Right hindlimb (tissue), 1 donor: ENCODE results near the gene PNLIPRP2.

Experiments used
- DNase-seq: peaks from one replicate; pipeline ENCODE4 v3.0.0-alpha.2; 2018

Gene PNLIPRP2

DNA sequence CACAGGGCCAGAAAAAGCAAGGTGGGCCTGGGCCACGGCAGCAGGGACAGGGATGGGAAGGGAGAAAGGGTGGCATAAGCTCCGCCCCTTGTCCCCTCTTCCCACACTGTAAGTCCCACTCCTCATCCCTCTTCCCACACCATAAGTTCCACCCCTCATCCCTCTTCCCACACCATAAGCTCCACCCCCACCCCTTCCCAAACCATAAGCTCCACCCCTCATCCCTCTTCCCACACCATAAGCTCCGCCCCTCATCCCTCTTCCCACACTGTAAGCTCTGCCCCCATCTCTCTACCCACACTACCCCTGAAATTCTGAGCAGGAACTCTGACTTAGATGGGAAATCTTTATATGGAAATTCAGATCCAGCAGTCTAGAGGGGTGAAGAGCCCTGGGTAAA is 65.9 kb downstream of the PNLIPRP2 start:
- no peak for DNase-seq

DNA sequence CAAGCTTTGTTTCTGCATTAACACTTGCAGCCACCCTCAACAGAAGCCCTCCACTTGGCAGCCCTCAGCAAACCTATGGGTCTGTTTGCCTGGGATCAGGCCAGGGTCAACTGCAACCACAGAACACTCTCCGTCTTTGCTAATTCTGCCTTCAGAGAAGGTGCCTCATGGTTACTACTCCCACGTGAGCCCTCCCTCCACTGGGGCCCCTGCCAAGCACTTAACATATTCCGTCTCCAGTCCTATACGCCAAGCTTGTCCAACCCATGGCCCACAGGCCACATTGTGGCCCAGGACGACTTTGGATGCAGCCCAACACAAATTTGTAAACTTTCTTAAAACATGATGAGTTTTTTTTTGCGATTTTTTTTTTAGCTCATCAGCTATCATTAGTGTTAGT is 66.9 kb downstream of the PNLIPRP2 start:
- DNase-seq = no peak

DNA sequence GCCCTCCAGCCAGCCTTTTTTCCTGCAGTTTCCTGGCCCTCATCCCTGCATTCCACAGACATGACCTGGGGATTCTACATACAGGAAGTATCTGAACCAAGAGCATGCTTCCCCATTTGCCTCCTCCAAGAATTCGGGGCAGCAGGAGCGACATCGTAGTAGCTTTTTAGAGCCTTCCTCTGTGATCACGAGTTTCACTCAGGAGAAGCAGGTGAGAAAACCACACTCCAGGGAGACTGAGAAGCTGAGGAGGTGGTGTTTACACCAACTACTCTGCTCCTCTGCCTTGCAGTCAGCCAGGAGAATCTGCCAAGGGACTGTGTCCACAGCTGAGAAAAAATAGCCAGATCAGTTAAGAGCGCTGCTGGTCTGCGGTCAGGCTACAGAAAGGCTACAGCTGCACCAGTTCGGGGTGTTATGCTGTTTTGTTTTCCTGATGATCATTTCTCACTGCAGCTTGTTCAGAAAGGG is 67.5 kb downstream of the PNLIPRP2 start:
- DNase-seq = peak; percentile 66

DNA sequence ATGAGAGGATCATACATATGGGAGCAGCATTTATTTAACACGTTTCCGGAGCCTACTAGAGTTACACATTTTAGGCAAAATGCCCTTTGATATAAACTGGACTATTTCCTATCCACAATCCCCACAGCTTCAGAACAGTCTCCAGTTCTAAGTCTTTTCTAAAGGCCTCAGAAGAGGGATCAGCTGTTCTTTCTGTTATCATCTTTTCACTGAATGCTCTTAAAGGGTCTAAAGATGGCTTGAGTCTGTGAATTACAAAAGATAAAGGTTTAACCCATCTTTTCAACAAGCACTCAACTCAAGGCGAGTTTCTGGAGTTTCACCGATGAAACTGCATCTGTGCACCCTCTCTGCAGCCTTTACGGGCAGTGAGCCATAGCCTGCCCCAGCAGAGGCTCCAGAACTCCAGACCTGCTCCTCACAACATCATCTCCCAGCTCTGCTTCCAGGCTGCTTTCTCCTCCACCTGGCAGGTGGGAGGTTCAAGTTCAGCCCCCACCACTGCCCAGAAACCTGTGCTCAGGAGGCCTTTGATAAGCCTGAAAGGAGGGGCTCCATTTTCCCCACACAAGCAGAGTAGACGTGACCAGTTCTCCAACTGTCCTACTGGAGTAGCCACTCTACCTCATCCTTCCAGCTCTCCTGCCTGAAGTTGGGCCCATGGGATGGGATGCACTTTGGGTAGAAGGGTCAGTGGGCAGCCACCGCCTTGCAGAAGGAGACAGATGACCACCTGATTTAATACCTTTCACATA is 68.2 kb downstream of the PNLIPRP2 start:
- DNase-seq = no peak

DNA sequence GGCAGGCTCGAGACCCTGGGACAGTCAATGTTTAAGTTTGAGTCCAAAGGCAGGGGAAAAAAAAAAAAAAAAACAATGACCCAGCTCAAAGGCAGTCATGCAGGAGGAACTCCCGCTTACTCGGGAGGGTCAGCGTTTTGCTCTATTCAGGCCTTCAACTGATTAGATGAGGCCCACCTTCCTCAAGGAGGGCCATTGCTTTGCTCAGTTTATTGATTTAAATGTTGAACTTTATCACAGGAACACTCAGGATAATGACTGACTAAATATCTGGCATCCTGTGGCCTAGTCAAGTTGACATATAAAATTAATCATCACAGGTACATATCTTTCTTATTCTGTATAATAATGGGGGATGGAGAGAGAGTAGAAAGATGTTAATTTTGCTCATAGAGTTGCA is 69.0 kb downstream of the PNLIPRP2 start:
- DNase-seq = no peak

DNA sequence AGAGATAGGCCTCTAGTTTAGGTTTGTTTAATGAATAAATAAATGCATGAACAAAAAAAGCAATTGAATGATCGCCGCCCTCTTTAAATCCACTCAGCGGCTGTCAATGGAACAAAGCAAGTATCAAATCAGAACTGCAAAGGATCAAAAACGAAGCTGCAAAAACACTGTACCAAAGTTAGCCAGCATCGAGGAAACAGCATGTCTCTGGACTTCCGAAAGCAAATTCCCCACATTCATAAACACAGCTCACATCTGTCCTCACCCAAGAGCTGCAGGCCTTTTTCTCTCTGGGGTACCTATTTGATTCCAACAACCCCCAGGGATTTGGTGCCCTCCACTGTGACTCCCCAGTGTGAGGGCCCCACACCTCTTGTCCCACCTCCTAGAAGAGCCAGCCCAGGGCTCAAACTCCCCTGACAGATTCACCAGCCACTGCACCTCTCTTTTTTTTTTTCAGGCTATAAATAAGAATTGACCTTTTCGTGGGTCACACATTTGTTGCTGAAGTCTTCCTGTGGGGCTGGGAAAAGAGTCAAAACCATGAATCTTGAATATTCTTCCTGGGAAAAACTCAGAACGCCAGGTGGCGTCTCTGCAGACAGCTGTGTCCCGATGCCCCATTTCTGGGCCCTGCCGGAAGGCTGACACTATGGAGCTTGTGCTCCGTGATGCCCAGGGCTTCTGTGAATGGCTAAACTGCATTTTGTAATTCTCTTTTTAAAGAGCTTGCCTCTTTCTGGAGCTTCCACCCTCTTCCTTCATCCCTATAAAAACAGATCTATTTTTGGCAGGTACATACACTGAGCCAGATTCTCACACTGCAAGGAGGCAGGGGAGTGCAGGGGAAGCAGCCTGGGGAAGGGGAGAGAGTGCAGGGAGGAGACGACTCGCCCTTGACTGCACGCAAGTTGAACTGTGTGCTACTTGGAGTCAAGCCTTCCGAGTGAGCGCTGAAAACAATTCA is 69.9 kb downstream of the PNLIPRP2 start:
- DNase-seq = peak; percentile 78

DNA sequence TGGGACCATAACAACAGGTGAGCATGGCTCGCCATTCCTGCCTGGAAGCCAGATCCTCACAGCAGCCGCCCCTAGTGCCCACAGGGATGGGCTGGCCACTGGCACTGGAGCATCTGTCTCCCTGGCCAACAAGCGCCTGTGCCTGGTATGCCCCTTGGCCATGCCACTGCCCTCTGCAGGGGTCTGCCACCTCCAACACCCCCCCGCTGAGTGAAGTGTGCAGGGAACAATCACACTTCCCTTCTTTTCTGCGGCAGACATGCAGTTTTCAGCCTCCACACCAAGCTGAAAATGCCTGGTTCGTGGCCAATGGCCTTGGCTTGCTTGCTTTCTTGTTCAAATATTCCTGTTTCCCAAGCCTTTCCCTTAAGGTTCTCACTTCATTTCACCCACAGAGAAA is 70.9 kb downstream of the PNLIPRP2 start:
- peak; percentile 86 for DNase-seq

DNA sequence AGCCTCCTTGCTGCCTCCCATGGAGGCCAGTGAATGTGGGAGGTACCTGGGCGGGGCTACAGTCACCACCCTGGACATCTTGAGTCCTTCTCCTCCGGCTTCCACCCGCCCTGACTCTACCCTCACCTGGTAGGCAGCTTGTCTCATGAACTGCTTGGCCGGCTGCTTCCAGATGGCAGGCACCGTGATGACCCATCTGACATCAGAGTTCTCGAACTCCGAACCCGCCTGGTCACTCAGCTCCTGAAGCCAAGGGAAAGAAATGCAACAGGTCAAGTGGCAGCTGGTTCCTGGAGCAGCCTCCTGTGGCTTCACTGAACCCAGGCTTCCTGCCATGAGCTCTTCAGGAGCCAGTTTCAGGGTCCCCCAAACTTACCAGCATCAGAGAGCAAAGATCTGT is 71.5 kb downstream of the PNLIPRP2 start:
- DNase-seq = no peak

DNA sequence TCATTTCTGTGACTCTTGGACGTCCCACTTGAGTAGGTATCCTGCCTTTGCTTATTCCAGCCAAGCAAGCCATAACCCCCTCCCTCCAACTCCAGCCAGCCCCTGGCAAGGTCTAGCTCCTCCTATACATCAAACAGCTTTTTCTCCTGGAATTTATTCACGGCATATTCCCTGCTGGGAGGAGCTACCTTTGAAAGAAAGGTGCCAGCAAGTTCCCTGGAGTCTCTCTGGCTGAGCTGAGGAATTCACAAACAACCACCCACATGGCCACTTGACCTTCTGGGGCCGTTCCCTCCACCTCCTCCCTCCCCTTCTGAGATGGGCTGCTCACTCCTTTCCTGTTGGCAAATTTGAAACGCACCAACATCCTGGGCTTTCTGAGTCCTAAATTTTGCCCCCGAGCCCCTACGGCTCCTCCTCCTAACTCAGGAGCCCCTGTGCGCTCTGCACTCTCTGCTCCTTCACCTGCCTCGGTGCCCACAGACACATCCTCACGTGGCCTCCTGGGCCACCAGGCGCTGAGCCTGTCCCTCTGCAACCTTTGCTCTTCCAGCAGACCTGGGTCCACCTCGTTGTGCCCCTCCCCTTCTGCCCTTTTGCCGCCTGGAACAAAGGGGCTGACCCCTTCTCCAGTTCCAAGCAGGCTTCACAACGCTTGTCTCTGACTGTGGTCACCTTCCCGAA is 73.6 kb downstream of the PNLIPRP2 start:
- no peak for DNase-seq
